SIG-M5 treated with dmso at 0.1 percent for 504 hours (cell line): Measurements from ENCODE around the gene SLC10A7.

Source experiments
- DNase-seq: peaks from one replicate; lab custom pipeline; 2025; ENCODE audit not compliant: unreplicated experiment; lab: John Stamatoyannopoulos, UW

The SLC10A7 gene

DNA sequence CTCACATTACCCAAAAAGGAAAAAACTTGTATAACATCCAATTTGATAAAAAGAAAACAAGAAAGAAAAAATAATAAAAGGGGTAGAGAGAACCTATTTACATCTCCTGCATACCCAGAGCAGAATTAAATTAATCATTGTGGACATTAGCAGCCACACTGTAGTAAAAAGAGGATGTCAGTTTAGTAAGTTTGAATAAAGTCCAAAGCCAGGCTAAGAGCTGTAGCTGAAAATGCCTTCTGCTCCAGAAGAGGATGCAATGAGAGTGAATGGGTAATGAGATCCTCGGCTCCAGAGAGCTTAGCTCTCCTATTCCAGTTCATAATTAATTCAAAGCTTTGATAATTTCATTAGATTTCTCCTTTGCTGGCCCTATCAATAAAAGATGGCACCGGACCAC lies 78.2 kb downstream of the SLC10A7 start:
- no peak for DNase-seq

DNA sequence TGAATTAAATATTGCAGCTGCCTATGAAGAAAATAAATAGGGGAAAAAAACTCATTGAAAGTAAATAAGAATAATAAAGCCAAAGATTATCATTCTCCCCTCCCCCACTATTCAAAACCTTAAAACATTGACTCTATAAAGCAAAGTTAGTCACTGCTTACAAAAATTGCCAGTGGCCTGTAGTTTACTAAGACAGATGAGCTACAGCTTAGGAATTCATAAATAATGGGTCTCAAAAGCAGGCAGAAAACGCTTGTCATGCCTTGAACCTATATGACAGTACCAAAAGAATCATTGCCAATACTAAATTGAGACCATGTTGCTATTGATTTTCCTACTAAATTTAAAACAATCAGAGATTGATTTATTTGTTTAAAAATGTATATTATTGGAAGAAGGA lies 78.9 kb downstream of the SLC10A7 start:
- DNase-seq: no peak

DNA sequence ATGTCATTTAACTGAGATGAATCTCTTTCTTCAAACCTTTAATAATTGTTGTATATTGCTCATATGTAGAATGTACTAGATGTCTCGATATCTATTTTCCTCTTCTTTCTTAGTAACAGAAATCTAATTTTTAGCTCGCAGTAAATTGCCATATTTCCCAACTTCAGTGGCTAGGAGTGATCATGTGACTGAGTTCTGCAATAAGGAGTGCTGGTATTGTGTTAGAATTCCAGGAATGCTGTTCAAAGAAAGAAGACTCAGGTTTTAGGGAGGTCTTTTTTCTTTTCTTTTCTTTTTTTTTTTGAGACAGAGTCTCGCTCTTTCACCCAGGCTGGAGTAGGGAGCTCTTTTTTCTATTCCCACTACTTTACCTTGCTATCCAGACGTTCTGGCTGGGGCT lies 81.7 kb downstream of the SLC10A7 start:
- DNase-seq: no peak

DNA sequence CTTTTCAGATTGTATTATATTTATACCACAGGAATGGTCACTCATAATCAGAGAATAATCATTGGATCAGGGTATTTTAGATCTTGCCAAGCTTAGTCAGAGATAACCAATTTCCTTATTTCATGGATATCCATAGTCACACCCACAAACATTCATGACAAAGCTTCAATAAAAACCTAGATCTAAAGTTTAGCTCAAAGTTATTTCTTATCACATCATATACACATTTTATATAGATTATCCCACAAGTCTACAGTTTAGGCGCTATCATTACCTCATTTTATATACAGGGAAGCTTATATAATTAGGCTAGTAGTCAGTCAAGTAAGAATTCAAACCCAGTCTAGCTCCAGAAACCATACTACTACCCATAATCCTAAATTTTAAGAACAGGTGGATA lies 82.3 kb downstream of the SLC10A7 start:
- DNase-seq: no peak

DNA sequence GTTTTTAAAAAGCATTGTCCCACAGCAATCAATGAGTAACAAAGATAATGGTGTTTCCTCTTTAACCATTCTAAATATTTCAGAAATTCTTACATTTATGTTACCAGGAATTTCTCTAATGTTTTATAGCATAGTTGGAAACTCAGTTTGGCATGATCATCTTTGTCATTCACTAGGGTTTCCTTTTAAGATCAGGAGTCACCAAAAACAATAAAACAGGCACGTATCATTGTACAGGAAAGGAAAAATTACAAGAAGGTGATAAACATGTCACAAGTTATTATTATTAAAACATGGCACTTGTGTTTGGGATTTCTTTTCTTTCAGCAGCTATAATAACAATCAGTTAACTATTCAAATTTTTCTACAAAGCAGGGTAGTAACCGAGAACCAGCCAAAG lies 84.0 kb downstream of the SLC10A7 start:
- no peak for DNase-seq

DNA sequence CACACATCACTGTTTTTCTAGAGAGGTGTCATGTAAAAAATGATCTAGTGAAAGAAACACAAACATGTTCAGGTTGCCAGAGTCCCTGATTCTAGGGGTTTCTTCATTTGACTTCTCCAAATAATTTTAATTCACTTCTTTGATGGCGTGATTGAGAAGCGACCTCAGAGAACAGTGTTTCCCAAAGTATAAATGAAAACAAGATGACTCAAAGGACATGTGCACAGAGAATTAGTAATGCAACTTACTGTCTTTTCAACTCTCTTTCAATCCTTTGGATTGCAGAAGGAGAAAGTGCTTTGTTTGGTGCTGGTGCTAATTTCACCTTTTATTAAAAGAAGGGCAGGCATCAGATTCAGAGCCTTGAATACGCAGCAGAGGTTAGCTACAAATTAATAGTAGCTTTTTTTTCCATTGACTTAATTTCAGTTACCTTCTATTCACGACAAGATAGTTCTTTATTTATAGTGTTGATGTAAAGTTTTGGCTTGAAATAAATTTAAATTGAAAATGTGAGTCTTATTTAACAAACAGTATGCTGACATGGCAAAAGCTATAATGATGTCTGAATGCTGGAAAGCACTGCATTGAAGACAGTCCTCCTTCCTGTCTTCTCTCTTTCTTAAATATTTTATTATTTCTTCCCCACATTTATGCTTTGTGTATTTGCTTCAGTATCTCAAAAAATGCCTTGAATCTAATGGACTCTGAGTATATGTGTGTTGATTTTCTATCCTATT lies 85.1 kb downstream of the SLC10A7 start:
- DNase-seq: no peak

DNA sequence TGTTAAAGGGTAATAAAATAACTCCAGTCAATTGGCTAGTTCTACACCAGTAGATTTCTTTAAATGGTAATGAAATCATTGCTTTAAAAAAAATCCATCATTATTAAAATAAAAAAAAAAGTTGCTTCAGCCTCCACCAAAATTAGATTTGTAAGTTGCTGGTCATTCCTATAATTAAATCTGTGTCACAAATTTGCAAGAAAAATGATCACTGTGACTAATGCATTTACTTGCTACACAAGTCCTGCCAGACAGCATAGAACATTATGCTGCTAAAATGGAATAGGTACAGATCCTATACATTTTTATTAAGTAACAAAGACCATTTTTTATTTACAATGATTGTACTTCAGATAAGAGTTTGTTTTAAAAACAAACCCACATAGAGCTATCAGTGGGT lies 85.8 kb downstream of the SLC10A7 start:
- no peak for DNase-seq

DNA sequence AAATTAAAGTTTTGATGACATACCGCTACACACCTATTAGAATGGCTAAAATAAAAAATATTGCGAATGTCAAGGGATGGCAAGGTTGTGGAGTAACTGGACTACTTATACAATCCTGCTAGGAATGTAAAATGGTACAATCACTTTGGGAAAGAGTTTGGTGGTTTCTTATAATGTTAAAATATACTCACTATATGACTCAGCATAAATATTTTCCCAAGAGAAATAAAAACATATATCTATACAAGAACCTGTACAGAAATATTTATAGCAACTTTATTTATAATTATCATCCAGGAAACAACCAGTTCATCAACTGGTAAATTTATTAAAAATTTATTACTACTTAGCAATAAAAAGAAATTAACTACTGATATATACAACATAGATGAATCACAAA lies 89.7 kb downstream of the SLC10A7 start:
- DNase-seq: no peak

DNA sequence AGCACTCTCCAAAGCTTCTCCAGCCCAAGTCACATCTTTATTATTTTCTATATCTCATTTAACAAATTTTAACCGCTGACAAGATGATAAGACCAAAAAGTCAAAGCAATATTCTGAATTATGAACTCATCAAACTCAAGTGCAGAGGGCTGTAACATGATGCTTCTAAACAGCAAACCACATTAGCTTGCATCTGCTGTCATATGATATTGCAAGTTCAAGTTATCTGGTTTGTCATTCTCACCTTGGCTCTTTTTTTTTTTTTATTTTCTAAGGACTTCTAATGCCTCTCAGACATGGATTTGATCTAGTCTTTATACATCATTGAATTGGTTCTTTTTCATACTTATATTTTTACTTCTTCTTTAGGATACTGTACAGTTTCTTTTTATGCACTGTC lies 93.4 kb downstream of the SLC10A7 start:
- DNase-seq: no peak

DNA sequence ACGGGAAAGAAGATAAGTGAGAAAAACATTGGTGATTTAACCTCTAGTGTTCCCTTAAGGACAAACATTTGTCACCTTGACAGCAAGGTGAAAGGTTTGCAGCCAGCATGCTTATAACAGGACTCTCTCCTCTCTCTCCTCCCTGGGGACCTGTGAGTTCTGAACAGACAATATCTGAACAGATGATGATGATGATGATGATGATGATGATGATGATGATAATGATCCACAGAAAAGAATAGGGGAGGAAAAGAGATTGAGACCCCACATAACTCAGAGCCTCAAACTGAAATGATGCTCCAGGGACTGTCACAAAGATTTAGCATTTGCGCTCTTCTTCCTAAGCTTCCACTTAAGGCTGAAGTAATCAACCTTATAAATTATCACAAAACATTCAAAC lies 103.9 kb downstream of the SLC10A7 start:
- DNase-seq: no peak

DNA sequence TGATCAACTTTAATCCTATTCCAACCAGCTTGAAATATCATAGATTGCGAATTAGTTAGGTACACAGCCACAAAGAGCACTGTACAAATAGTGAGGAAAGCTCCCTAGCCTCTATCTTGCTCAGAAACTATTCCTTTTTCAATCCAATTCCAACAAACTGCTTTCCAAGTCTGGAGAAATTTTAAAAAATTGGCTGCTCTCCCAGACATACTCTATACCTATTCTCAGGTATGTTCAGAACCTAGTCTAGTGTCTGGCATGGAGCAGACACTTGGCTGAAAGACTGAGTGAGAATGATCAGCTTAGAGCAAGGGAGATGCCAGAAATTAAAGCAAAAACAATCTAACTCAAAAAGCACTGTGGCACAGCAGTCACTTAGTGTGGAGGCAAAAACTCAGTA lies 105.9 kb downstream of the SLC10A7 start:
- no peak for DNase-seq

DNA sequence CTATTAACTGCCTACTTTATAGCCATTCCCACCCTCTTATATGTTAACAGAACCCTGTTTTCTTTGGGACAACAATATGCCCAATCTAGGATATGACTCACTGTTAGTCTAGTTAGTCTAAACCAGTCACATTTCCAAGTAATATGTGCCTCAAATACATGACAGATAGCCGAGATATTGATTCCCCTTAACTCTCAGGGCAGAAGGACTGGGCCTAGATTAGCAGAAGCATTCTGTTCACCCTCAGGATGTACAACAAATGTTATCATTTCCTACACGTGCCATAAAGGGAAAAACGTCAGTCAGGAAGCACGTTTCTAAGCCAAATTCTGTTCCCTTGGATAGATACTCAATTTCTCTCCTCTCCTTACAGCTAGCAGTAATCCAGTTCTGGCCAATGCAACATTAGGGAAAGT lies 114.1 kb downstream of the SLC10A7 start:
- DNase-seq: no peak

DNA sequence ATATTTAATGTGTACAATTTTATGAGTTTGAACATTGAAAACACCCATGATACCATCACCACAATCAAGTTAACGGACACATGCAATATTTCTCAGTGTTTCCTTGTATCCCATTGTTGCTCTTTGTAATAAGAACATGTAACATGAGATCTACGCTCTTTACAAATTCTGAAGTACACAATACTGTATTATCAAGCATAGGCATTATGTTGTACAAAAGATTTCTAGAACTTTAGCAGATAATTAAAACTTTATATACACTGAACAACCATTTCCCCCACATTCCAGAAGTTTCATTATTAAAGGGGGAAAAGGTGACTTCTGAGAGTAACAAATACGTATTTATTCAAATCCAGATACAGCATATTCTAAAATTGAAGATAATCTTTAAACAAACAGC lies 114.5 kb downstream of the SLC10A7 start:
- no peak for DNase-seq

DNA sequence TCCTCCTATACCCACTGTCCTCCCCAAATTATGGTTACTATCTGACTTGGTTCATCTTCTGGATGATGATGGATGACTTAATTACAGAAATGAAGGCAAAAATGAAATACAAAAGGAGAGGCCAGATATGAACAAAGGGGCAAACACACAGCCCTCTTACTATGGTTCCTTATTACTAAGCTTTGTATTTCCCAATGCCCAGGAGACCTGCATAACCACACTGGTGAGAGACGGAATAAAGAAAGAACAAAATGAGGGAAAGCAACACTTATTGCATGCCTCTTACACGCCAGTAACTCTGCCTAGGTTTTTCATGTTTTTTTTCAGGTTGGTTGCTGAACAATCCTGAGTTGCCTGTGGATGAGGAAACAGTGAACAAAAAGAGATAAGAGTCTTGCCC lies 120.5 kb downstream of the SLC10A7 start:
- DNase-seq: no peak

DNA sequence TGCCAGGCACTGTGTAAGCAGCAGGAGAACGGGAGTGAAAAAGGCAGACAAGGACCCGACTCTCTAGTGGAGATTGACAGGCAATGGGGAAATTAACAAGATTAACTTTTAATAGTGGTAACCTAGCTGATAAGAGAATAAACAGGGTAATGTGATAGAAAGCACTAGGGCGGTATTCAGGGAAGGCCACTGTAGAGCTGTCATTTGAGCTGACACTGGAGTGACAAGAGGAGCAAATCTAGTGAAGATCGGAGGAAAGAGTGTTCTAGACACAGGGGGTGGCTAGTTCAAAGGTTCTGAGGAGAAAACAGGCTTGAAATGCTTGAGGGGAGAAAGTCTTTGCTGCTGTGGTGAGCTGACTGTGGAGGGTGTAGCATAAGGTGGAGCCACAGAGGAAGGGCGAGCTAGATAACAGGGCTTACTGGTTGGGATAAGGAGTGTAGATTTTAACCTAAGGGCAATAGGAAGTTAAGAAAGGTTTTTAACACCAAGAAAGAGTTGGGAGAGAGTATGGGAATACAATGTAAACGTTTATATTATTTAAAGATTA lies 122.8 kb downstream of the SLC10A7 start:
- DNase-seq: no peak

DNA sequence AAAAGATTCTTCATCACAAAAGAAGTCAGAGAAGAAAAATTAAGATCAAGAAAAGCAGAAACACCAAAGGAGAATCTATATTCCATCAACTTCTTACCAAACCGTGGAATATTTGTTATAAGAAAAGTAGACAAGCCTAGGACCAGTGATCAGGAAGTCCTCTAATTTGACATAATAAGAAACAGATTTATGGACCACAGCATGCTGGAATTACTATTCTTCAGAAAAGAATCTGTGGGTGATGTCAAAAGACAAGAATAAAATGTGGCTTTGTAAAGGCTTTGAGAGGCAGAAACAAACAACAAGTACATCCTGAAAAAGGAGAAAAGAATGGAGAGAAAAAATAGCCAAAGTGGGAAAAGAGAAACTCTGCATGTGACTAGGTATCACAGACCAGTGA lies 123.3 kb downstream of the SLC10A7 start:
- DNase-seq: no peak

DNA sequence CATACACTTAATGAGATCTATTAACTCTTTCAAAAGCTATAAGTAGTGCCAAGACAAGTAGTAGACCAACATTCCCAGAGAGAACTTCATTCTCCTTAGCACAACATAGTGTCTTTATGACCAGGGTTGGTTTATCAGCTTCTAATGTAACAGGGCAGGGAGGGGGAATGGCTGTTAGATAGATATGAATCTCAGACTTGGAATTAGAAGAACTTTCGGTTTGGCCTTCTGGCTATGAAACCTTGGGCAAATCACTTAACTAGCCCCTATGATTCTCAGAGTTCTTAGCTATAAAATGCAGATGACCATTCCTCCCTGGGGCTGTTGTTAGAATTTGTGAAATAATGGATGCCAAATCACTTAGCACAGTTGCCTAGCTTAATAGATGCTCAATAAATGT lies 132.2 kb downstream of the SLC10A7 start:
- DNase-seq: no peak

DNA sequence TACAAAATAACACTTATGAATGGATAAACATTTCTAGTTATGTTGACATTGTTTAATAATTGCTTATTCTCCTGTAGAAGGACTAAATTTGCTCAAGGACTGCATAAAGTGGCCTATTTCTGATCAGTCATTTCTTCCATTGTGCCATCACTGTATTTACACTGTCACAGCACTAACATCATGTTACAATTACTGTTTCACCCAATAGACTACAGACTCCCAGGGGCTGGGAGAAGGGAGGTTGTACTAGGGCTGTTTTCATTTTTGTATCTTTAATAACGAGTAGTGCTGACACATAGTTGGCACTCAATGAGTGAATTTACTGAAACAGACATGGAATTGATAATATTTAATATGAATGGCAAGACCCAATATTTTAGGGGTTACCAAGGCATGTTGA lies 139.5 kb downstream of the SLC10A7 start:
- no peak for DNase-seq

DNA sequence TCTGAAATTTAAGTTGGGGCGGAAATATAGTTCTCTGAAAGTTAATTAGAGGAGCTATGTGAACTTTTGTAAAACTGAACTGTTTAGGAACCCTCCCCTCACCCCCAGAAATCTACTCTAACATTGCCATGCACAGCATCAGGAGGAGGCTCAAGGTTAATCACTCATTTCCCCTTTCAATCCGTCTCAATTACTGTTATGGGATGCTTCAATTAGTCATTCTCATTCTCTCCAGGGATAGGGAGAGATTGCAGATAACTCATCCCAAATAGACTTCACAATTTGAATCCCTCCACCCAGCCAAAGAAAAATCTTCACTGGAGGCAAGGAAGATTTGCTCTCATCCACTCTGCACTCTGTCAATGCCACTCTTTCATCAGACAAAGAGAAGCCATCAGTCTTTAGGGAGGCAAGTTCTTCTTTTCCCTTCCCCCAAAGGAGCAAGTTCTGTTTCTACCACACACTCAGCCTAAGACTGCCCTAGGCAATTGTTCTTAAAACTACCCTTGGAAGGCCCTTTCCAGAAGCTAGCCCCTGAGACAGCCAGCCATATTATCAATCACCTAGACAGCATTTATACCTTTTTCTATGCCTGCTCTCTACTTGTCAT lies 140.4 kb downstream of the SLC10A7 start:
- DNase-seq: no peak

DNA sequence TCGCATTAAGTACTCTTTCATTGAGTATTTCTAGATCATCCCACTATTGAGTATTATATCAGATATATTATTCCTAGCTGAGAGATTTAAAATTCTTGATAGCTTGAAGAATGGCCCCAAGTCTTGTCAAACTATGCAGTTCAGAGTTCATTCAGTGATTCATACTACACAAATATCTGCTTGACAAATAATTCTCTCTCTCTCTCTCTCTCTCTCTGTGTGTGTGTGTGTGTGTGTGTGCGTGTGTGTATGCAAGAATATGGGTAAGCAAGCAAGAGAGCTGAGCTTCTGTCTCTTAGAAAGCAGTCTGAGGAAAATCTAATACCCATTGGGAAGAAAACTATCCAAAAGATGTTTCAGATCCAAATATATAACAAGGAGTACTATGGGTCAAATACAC lies 142.0 kb downstream of the SLC10A7 start:
- DNase-seq: no peak

DNA sequence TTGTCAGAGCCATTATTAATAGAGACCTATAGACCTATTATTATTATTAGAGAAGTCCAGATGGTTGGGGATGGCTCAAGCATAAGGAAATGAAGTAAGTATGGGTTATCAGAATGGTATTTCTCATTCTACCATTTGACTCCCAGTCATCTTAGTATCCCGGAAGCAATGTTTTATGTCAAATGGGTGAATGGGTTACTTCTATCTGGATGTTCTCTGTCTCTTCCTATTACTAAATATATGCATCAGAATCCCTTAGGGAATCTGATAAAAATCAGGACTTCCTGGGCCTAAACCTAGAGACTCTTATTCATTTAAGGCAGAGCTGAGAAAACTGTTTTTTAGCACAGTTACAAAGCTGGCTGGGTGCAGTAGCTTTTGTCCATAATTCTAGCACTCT lies 149.9 kb downstream of the SLC10A7 start:
- DNase-seq: no peak

DNA sequence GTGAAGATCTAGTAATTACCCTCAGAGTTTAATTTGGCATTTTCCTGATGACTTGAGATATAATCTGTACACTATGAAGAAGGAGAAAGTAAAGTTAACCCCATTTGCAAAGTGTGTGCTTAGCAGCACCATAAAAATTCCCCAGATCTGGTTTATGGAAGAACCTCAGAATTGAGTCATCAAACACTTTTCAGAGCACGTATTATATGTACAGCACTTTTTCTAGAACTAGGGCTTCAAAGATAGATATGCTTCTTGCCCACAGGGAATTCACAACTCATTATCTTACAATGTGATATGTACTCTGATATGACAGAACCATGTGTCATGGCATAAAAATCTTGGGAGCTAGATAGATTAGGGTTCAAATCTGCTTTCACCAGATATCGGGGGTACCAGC lies 150.9 kb downstream of the SLC10A7 start:
- DNase-seq: no peak

DNA sequence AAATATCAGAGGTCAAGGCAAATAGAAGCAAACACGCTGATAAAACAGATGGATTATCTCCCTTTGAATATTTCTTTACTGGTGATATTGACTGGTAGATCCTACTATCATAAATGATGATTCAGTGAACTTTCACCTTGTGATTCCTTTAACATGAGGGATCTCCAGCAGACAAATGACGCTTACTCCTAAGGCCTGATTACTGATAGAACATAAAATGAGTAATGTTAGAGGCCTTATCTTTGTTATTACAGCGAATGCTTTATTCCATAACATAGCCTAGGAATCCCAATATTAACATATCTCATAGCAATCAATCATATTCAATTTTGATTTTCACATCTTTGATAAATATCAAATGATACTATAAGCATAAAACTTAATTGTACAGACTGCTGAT lies 152.3 kb downstream of the SLC10A7 start:
- DNase-seq: no peak
